ENCODE data around the gene ITGB2.

ITGB2 gene

GRCh38 chr21:44910229-44911067 is 10.3 kb downstream of the ITGB2 start:
- no peak for DNase-seq (ENCODE audit: low read depth)

- DNase-seq (ENCODE audit: low read depth): no peak
These were observed 11.0 kb downstream of the ITGB2 start for GRCh38 chr21:44909719-44910118.

- no peak for DNase-seq (ENCODE audit: low read depth)
These were observed 11.8 kb downstream of the ITGB2 start for GRCh38 chr21:44908908-44909307.

GRCh38 chr21:44907966-44908895 is 12.5 kb downstream of the ITGB2 start:
- DNase-seq (ENCODE audit: low read depth): no peak

GRCh38 chr21:44907225-44907965 is 13.3 kb downstream of the ITGB2 start:
- no peak for DNase-seq (ENCODE audit: low read depth)

- no peak for DNase-seq (ENCODE audit: low read depth)
These were observed 15.0 kb downstream of the ITGB2 start for GRCh38 chr21:44905728-44906090.

GRCh38 chr21:44905016-44905727 is 15.5 kb downstream of the ITGB2 start:
- no peak for DNase-seq (ENCODE audit: low read depth)

- DNase-seq (ENCODE audit: low read depth): no peak
These were observed 16.4 kb downstream of the ITGB2 start for GRCh38 chr21:44904141-44904923.

GRCh38 chr21:44903689-44904088 is 17.0 kb downstream of the ITGB2 start:
- DNase-seq (ENCODE audit: low read depth): no peak

GRCh38 chr21:44903050-44903685 is 17.5 kb downstream of the ITGB2 start:
- DNase-seq (ENCODE audit: low read depth): no peak

GRCh38 chr21:44902268-44903049 is 18.2 kb downstream of the ITGB2 start:
- DNase-seq (ENCODE audit: low read depth): no peak

GRCh38 chr21:44901391-44902074 is 19.2 kb downstream of the ITGB2 start:
- DNase-seq (ENCODE audit: low read depth): no peak

GRCh38 chr21:44900559-44901251 is 20.0 kb downstream of the ITGB2 start:
- DNase-seq (ENCODE audit: low read depth): no peak

- DNase-seq (ENCODE audit: low read depth): no peak
These were observed 20.7 kb downstream of the ITGB2 start for GRCh38 chr21:44899768-44900558.

GRCh38 chr21:44898851-44899767 is 21.6 kb downstream of the ITGB2 start:
- DNase-seq (ENCODE audit: low read depth): no peak

- DNase-seq (ENCODE audit: low read depth): no peak
These were observed 22.6 kb downstream of the ITGB2 start for GRCh38 chr21:44898011-44898488.
